ENCODE measurements around the gene ALG2.
A peak's percentile ranks its signal among the peaks of the same experiment; 100 is the strongest.

Gene ALG2

GRCh38 chr9:99221621-99222415 is at the start of gene ALG2, which contains the start of gene SEC61B:
Gene ALG2 (minus strand): TSS chr9:99221942. CDS start chr9:99221894, 48 bp downstream.
Gene SEC61B (plus strand): TSS chr9:99222282. CDS start chr9:99222364, 82 bp downstream.
- peak within 1 kb of the TSS; percentile 89 to 99 for H3K4me3 Mint-ChIP-seq
- peaks cover 63 to 79% of the 10 kb centered on the region in 2 donors for H3K36me3 Mint-ChIP-seq
- peak; percentile 90 for DNase-seq
- no peaks in the 10 kb centered on the region for H3K27me3 Mint-ChIP-seq
- peaks cover 40 to 78% of the 10 kb centered on the region in 2 donors for H3K4me1 Mint-ChIP-seq
- ATAC-seq (replicated peaks), result peak; percentile 91 to 93
- peak within 1 kb of the TSS; percentile 100 for H3K27ac Mint-ChIP-seq
- H3K9me3 Mint-ChIP-seq, result no peaks in the 10 kb centered on the region

- Mint-ChIP-seq H3K36me3 (no peaks in the 10 kb centered on the region), H3K27me3 (no peaks in the 10 kb centered on the region), H3K9me3 (peaks cover 0 to 2% of the 10 kb centered on the region in 2 donors), H3K4me1 (peaks cover 31 to 50% of the 10 kb centered on the region in 2 donors), H3K27ac (no peak overlapping the region), H3K4me3 (no peak overlapping the region)
- ATAC-seq (replicated peaks), result no peak
- DNase-seq, result no peak
Measured at GRCh38 chr9:99270491-99270890, 48.7 kb upstream of the ALG2 start.

GRCh38 chr9:99269416-99269815 is 47.7 kb upstream of the ALG2 start:
- Mint-ChIP-seq H3K4me1 (peaks cover 39 to 59% of the 10 kb centered on the region in 2 donors), H3K4me3 (no peak overlapping the region), H3K27ac (no peak overlapping the region), H3K9me3 (peaks cover 0 to 2% of the 10 kb centered on the region in 2 donors), H3K27me3 (no peaks in the 10 kb centered on the region), H3K36me3 (no peaks in the 10 kb centered on the region)
- ATAC-seq (replicated peaks) (no peak), DNase-seq (no peak)

- H3K27ac Mint-ChIP-seq, result peak overlapping the region; percentile 89
- peak; percentile 78 to 88 for ATAC-seq (replicated peaks)
- DNase-seq, result peak; percentile 81
- H3K9me3 Mint-ChIP-seq, result peaks cover 0 to 2% of the 10 kb centered on the region in 2 donors
- no peaks in the 10 kb centered on the region for H3K27me3 Mint-ChIP-seq
- peaks cover 41 to 63% of the 10 kb centered on the region in 2 donors for H3K4me1 Mint-ChIP-seq
- H3K36me3 Mint-ChIP-seq, result peaks cover 0 to 3% of the 10 kb centered on the region in 2 donors
- peak overlapping the region; percentile 39 to 58 for H3K4me3 Mint-ChIP-seq
Measured at GRCh38 chr9:99266255-99267023, 44.7 kb upstream of the ALG2 start.

GRCh38 chr9:99265691-99266090 is 43.9 kb upstream of the ALG2 start:
- no peak for ATAC-seq (replicated peaks)
- peaks cover 0 to 3% of the 10 kb centered on the region in 2 donors for H3K36me3 Mint-ChIP-seq

GRCh38 chr9:99264070-99264680 is 42.4 kb upstream of the ALG2 start:
- no peaks in the 10 kb centered on the region for H3K27me3 Mint-ChIP-seq
- no peaks in the 10 kb centered on the region for H3K9me3 Mint-ChIP-seq
- no peak overlapping the region for H3K4me3 Mint-ChIP-seq
- ATAC-seq (replicated peaks), result no peak
- H3K27ac Mint-ChIP-seq, result peak overlapping the region; percentile 44
- peaks cover 43 to 75% of the 10 kb centered on the region in 2 donors for H3K4me1 Mint-ChIP-seq
- no peak for DNase-seq
- H3K36me3 Mint-ChIP-seq, result peaks cover 0 to 3% of the 10 kb centered on the region in 2 donors

More at GRCh38 chr9:99265691-99266090, 43.9 kb upstream of the ALG2 start:
- Mint-ChIP-seq H3K4me1 (peaks cover 41 to 67% of the 10 kb centered on the region in 2 donors), H3K27ac (peak overlapping the region; percentile 89), H3K27me3 (no peaks in the 10 kb centered on the region), H3K4me3 (no peak overlapping the region), H3K9me3 (peaks cover 0 to 2% of the 10 kb centered on the region in 2 donors)
- no peak for DNase-seq

GRCh38 chr9:99262949-99263418 is 41.2 kb upstream of the ALG2 start:
- peak overlapping the region in 1 of 2 donors; percentile 12 for H3K4me3 Mint-ChIP-seq
- H3K9me3 Mint-ChIP-seq, result no peaks in the 10 kb centered on the region
- no peaks in the 10 kb centered on the region for H3K27me3 Mint-ChIP-seq
- DNase-seq (peak; percentile 52), ATAC-seq (replicated peaks) (peak; percentile 61 to 65)
- peaks cover 0 to 3% of the 10 kb centered on the region in 2 donors for H3K36me3 Mint-ChIP-seq
- peak overlapping the region; percentile 62 for H3K27ac Mint-ChIP-seq
- peaks cover 45 to 79% of the 10 kb centered on the region in 2 donors for H3K4me1 Mint-ChIP-seq

GRCh38 chr9:99261923-99262322 is 40.2 kb upstream of the ALG2 start:
- Mint-ChIP-seq H3K27me3 (no peaks in the 10 kb centered on the region), H3K4me3 (no peak overlapping the region), H3K36me3 (peaks cover 0 to 3% of the 10 kb centered on the region in 2 donors), H3K9me3 (no peaks in the 10 kb centered on the region), H3K27ac (peak overlapping the region; percentile 76), H3K4me1 (peaks cover 45 to 81% of the 10 kb centered on the region in 2 donors)
- ATAC-seq (replicated peaks) (no peak), DNase-seq (no peak)

GRCh38 chr9:99259231-99259918 is 37.6 kb upstream of the ALG2 start:
- H3K4me3 Mint-ChIP-seq, result peak overlapping the region; percentile 57 to 63
- peaks cover 4 to 7% of the 10 kb centered on the region in 2 donors for H3K36me3 Mint-ChIP-seq
- H3K9me3 Mint-ChIP-seq, result peaks cover 5 to 6% of the 10 kb centered on the region in 2 donors
- ATAC-seq (replicated peaks) (peak; percentile 58 to 66), DNase-seq (no peak)
- H3K27ac Mint-ChIP-seq, result peak overlapping the region; percentile 80
- H3K27me3 Mint-ChIP-seq, result no peaks in the 10 kb centered on the region
- peaks cover 39 to 79% of the 10 kb centered on the region in 2 donors for H3K4me1 Mint-ChIP-seq

- peaks cover 5 to 6% of the 10 kb centered on the region in 2 donors for H3K9me3 Mint-ChIP-seq
- H3K4me3 Mint-ChIP-seq, result no peak overlapping the region
- peak overlapping the region; percentile 43 for H3K27ac Mint-ChIP-seq
- H3K36me3 Mint-ChIP-seq, result peaks cover 4 to 5% of the 10 kb centered on the region in 2 donors
- no peaks in the 10 kb centered on the region for H3K27me3 Mint-ChIP-seq
- ATAC-seq (replicated peaks), result no peak
- DNase-seq, result no peak
- H3K4me1 Mint-ChIP-seq, result peaks cover 40 to 79% of the 10 kb centered on the region in 2 donors
Measured at GRCh38 chr9:99257723-99258389, 36.1 kb upstream of the ALG2 start.

- no peak overlapping the region for H3K4me3 Mint-ChIP-seq
- ATAC-seq (replicated peaks) (no peak), DNase-seq (no peak)
- H3K36me3 Mint-ChIP-seq, result peaks cover 4 to 5% of the 10 kb centered on the region in 2 donors
- peaks cover 5 to 6% of the 10 kb centered on the region in 2 donors for H3K9me3 Mint-ChIP-seq
- peaks cover 37 to 75% of the 10 kb centered on the region in 2 donors for H3K4me1 Mint-ChIP-seq
- H3K27me3 Mint-ChIP-seq, result no peaks in the 10 kb centered on the region
- no peak overlapping the region for H3K27ac Mint-ChIP-seq
Measured at GRCh38 chr9:99255651-99256050, 33.9 kb upstream of the ALG2 start.

- H3K27me3 Mint-ChIP-seq, result no peaks in the 10 kb centered on the region
- H3K4me1 Mint-ChIP-seq, result peaks cover 36 to 68% of the 10 kb centered on the region in 2 donors
- ATAC-seq (replicated peaks), result peak; percentile 87 to 91
- H3K36me3 Mint-ChIP-seq, result peaks cover 4 to 5% of the 10 kb centered on the region in 2 donors
- DNase-seq, result peak; percentile 92
- peak overlapping the region; percentile 98 for H3K27ac Mint-ChIP-seq
- peak overlapping the region; percentile 34 to 70 for H3K4me3 Mint-ChIP-seq
- peaks cover 5 to 6% of the 10 kb centered on the region in 2 donors for H3K9me3 Mint-ChIP-seq
Measured at GRCh38 chr9:99253772-99254431, 32.2 kb upstream of the ALG2 start.

Measured in stimulated activated naive B cell treated with anti-CD40 and anti-IgM and Interleukin-4, amounts not matched to agents 10 μg/mL and 1 μg/mL and 100 μg/mL, for 72 hours (primary cell).